GM23338 (cell line): ENCODE data around the gene KIF3B. TPM values are rescaled to one million over a fixed set of nuclear protein-coding genes. Genes with fewer than 3 reads are reported as not detected.

Source experiments
- ATAC-seq: fragments of 200-7000 bp; cut with Tn5 transposase; 3 replicates; pipeline ENCODE4 v1.9.1; 2020
- DNase-seq: peaks from one replicate; pipeline ENCODE4 v3.0.0-alpha.2; 2015; ENCODE audit warnings: low spot score
- H2AFZ ChIP-seq: fragments of 200-600 bp; sonication (generic); 2 replicates; pipeline ENCODE4 v1.8.0; 2016; ENCODE audit warnings: antibody characterized with exemption, mild to moderate bottlenecking, moderate library complexity
- H3F3A ChIP-seq: fragments of 200-600 bp; sonication (generic); replicated peaks from 2 replicates; pipeline ENCODE4 v1.8.0; 2017; ENCODE audit warnings: antibody characterized with exemption, mixed run types, low read depth
- H3K27ac ChIP-seq: fragments of 200-600 bp; sonication (generic); 2 replicates; pipeline ENCODE4 v1.6.1; 2016; ENCODE audit warnings: low read depth
- H3K27me3 ChIP-seq: fragments of 200-600 bp; sonication (generic); 2 replicates; pipeline ENCODE4 v1.8.0; 2016; ENCODE audit warnings: mild to moderate bottlenecking, mixed run types, moderate library complexity; ENCODE audit not compliant: insufficient read depth
- H3K36me3 ChIP-seq: fragments of 200-600 bp; sonication (generic); 2 replicates; pipeline ENCODE4 v1.8.0; 2016; ENCODE audit warnings: mild to moderate bottlenecking; ENCODE audit not compliant: insufficient read depth
- H3K4me1 ChIP-seq: fragments of 200-600 bp; sonication (generic); 2 replicates; pipeline ENCODE4 v1.8.0; 2016; ENCODE audit warnings: mild to moderate bottlenecking, moderate library complexity; ENCODE audit not compliant: insufficient read depth
- H3K4me2 ChIP-seq: fragments of 200-600 bp; sonication (generic); 2 replicates; pipeline ENCODE4 v1.7.1; 2017; ENCODE audit warnings: mixed run types
- H3K4me3 ChIP-seq: fragments of 200-600 bp; sonication (generic); 2 replicates; pipeline ENCODE4 v1.6.1; 2016; ENCODE audit warnings: mixed run types
- H3K79me2 ChIP-seq: fragments of 200-600 bp; sonication (generic); replicated peaks from 2 replicates; pipeline ENCODE4 v1.8.0; 2017; ENCODE audit warnings: mild to moderate bottlenecking; ENCODE audit not compliant: insufficient read depth
- H3K9me2 ChIP-seq: fragments of 200-600 bp; sonication (generic); 2 replicates; pipeline ENCODE4 v1.8.0; 2017; ENCODE audit not compliant: insufficient read depth
- H4K20me1 ChIP-seq: fragments of 200-600 bp; sonication (generic); replicated peaks from 2 replicates; pipeline ENCODE4 v1.8.0; 2017; ENCODE audit warnings: mild to moderate bottlenecking; ENCODE audit not compliant: insufficient read depth
- H3K27ac Mint-ChIP-seq: 2 replicates; pipeline ENCODE4 v1.8.0; 2020; ENCODE audit warnings: inconsistent platforms, mild to moderate bottlenecking, moderate library complexity, mixed read lengths
- H3K27me3 Mint-ChIP-seq: 3 replicates; pipeline ENCODE4 v1.8.0; 2022; ENCODE audit warnings: low read depth, mild to moderate bottlenecking, moderate library complexity, mixed read lengths, inconsistent platforms; ENCODE audit not compliant: insufficient read depth, poor library complexity
- H3K36me3 Mint-ChIP-seq: 3 replicates; pipeline ENCODE4 v1.8.0; 2021; ENCODE audit warnings: low read depth, mild to moderate bottlenecking, inconsistent platforms, moderate library complexity, mixed read lengths
- H3K4me1 Mint-ChIP-seq: 3 replicates; pipeline ENCODE4 v1.8.0; 2020; ENCODE audit warnings: mild to moderate bottlenecking, inconsistent platforms, mixed read lengths
- H3K4me3 Mint-ChIP-seq: 3 replicates; pipeline ENCODE4 v1.8.0; 2021; ENCODE audit warnings: moderate library complexity, mild to moderate bottlenecking, inconsistent platforms, mixed read lengths
- H3K9me3 Mint-ChIP-seq: 3 replicates; pipeline ENCODE4 v1.8.0; 2020; ENCODE audit warnings: moderate library complexity, mild to moderate bottlenecking, inconsistent platforms, mixed read lengths
- CREB1 ChIP-seq: fragments of 250-450 bp; sonication (Bioruptor Pico); IDR thresholded peaks from 2 replicates; pipeline ENCODE4 v1.5.0; 2020; ENCODE audit warnings: low read depth, mild to moderate bottlenecking, moderate library complexity
- CTCF ChIP-seq, 2 experiments: fragments of 200-600 bp in 1 of 2; sonication (generic) in 1 of 2; conservative IDR thresholded peaks; 2 replicates each; pipeline versions ENCODE4 v1.5.1 to v1.6.1; 2016 to 2017; ENCODE audit warnings: antibody characterized with exemption in 2 of 2, low read depth in 2 of 2, mild to moderate bottlenecking in 2 of 2, moderate library complexity in 1 of 2
- ETS1 ChIP-seq: IDR thresholded peaks from 2 replicates; pipeline ENCODE4 v1.6.1; 2016; ENCODE audit warnings: antibody characterized with exemption
- EZH2 ChIP-seq: fragments of 200-600 bp; sonication (generic); IDR thresholded peaks from one replicate; pipeline ENCODE4 v1.8.0; 2017; ENCODE audit warnings: antibody characterized with exemption, mild to moderate bottlenecking, low read depth; ENCODE audit not compliant: unreplicated experiment
- EZH2phosphoT487 ChIP-seq: fragments of 200-600 bp; sonication (generic); IDR thresholded peaks from one replicate; pipeline ENCODE4 v1.8.1; 2018; ENCODE audit warnings: antibody characterized with exemption; ENCODE audit not compliant: unreplicated experiment
- JUNB ChIP-seq: IDR thresholded peaks from one replicate; pipeline ENCODE4 v1.6.1; 2016; ENCODE audit warnings: antibody characterized with exemption; ENCODE audit not compliant: unreplicated experiment
- NANOG ChIP-seq: IDR thresholded peaks from 2 replicates; pipeline ENCODE4 v1.6.1; 2016; ENCODE audit warnings: antibody characterized with exemption, borderline replicate concordance
- POLR2AphosphoS5 ChIP-seq: IDR thresholded peaks from 2 replicates; pipeline ENCODE4 v1.6.1; 2016; ENCODE audit warnings: antibody characterized with exemption, low read depth
- REST ChIP-seq: IDR thresholded peaks from one replicate; pipeline ENCODE4 v1.6.1; 2018; ENCODE audit warnings: antibody characterized with exemption; ENCODE audit not compliant: unreplicated experiment
- STAT1 ChIP-seq: IDR thresholded peaks from one replicate; pipeline ENCODE4 v1.6.1; 2016; ENCODE audit warnings: antibody characterized with exemption; ENCODE audit not compliant: unreplicated experiment
- ZNF114 ChIP-seq: fragments of 250-450 bp; sonication (Bioruptor Pico); IDR thresholded peaks from 2 replicates; pipeline ENCODE4 v1.5.0; 2020; ENCODE audit warnings: mild to moderate bottlenecking, moderate library complexity
- ZNF331 ChIP-seq: fragments of 250-450 bp; sonication (Bioruptor Pico); IDR thresholded peaks from 2 replicates; pipeline ENCODE4 v1.5.0; 2020; ENCODE audit warnings: low read depth, mild to moderate bottlenecking, moderate library complexity
- ZNF462 ChIP-seq: fragments of 250-450 bp; sonication (Bioruptor Pico); IDR thresholded peaks from 2 replicates; pipeline ENCODE4 v1.5.0; 2020; ENCODE audit warnings: mild to moderate bottlenecking, moderate library complexity
- polyA plus RNA-seq: library from polyadenylated mRNA; unstranded; fragments of >200 nt; fragmentation: Nextera tagmentation; extraction: Ambion mirVana; gene quantifications from 2 replicates; pipeline ENCODE4 v1.2.1, GENCODE V29; 2016
- total RNA-seq: library from RNA; depleted of rRNA; stranded (reverse); fragments of >200 nt; shearing (Covaris generic); gene quantifications from 2 replicates; pipeline ENCODE4 v1.2.3, GENCODE V29; 2014

KIF3B gene
- total and polyA plus RNA-seq, 2 experiments from 2014 or later = 6.1 to 22.8 TPM

- no peak overlapping the region for H3K4me3 Mint-ChIP-seq
- H4K20me1 ChIP-seq = no peaks in the 10 kb centered on the region; the same call in 1 of the 2 replicates
- H3K27ac Mint-ChIP-seq = no peak overlapping the region
- no peaks in the 10 kb centered on the region for H3F3A ChIP-seq
- peaks cover 1% of the 10 kb centered on the region for H3K27me3 Mint-ChIP-seq
- no peak overlapping the region for H3K4me3 ChIP-seq
- H3K27me3 ChIP-seq = no peaks in the 10 kb centered on the region
- no peaks in the 10 kb centered on the region for H3K4me1 ChIP-seq
- H2AFZ ChIP-seq = no peak overlapping the region; the same call in 1 of the 2 replicates
- no peak overlapping the region for H3K27ac ChIP-seq
- no peaks in the 10 kb centered on the region for H3K36me3 ChIP-seq
- no peaks in the 10 kb centered on the region for H3K36me3 Mint-ChIP-seq
- ATAC-seq = no peak
- no peak for TF ChIP-seq EZH2phosphoT487
- TF ChIP-seq STAT1 = no peak
- no peak for TF ChIP-seq EZH2
- TF ChIP-seq NANOG = no peak
- TF ChIP-seq CTCF (conservative IDR thresholded peaks at IDR 0.05; ENCODE audit: low read depth in 2 of 2) = no peak
- no peak for TF ChIP-seq ZNF331 (CRISPR knock-in tag)
- no peak for TF ChIP-seq ETS1
- TF ChIP-seq JUNB = no peak
- no peak for TF ChIP-seq POLR2AphosphoS5
- TF ChIP-seq ZNF114 = no peak
- no peak for TF ChIP-seq ZNF462 (CRISPR knock-in tag)
- TF ChIP-seq REST = no peak
- TF ChIP-seq CREB1 (CRISPR knock-in tag) = no peak
- H3K4me1 Mint-ChIP-seq = no peaks in the 10 kb centered on the region
- DNase-seq = no peak
- no peaks in the 10 kb centered on the region for H3K9me3 Mint-ChIP-seq
- no peaks in the 10 kb centered on the region for H3K9me2 ChIP-seq
- H3K4me2 ChIP-seq = no peak overlapping the region
- no peaks in the 10 kb centered on the region for H3K79me2 ChIP-seq
Observed at GRCh38 chr20:32252189-32252588, 25.3 kb upstream of the KIF3B start.
